Endodermal cell (in vitro differentiated cells): ENCODE data around the gene CHRDL2. TPM values are rescaled to one million over a fixed set of nuclear protein-coding genes. Genes with fewer than 3 reads are reported as not detected.

Experiments
- DNase-seq: peaks from one replicate; pipeline ENCODE4 v3.0.0-alpha.2; 2017
- H3K27ac ChIP-seq: 2 replicates; pipeline ENCODE4 v1.5.1; 2013; ENCODE audit warnings: mild to moderate bottlenecking, low read depth, low read length, moderate library complexity
- H3K27me3 ChIP-seq: 2 replicates; pipeline ENCODE4 v1.6.1; 2013; ENCODE audit warnings: mild to moderate bottlenecking, low read length, moderate library complexity; ENCODE audit not compliant: insufficient read depth, control insufficient read depth, poor library complexity, severe bottlenecking
- H3K36me3 ChIP-seq: 2 replicates; pipeline ENCODE4 v1.7.0; 2013; ENCODE audit warnings: mild to moderate bottlenecking, low read length, moderate library complexity; ENCODE audit not compliant: control insufficient read depth, insufficient read depth
- H3K4me1 ChIP-seq: one replicate; pipeline ENCODE4 v1.7.0; 2013; ENCODE audit warnings: low read length; ENCODE audit not compliant: control insufficient read depth, insufficient read depth
- H3K4me3 ChIP-seq: 2 replicates; pipeline ENCODE4 v1.5.1; 2013; ENCODE audit warnings: mild to moderate bottlenecking, low read length, moderate library complexity
- H3K9ac ChIP-seq: 2 replicates; pipeline ENCODE4 v1.6.1; 2013; ENCODE audit warnings: mild to moderate bottlenecking, low read length, moderate library complexity; ENCODE audit not compliant: poor library complexity, severe bottlenecking; ENCODE audit errors: extremely low read depth
- H3K9me3 ChIP-seq: 2 replicates; pipeline ENCODE4 v1.6.1; 2013; ENCODE audit warnings: mild to moderate bottlenecking, low read length, moderate library complexity; ENCODE audit not compliant: control insufficient read depth
- H3K27ac Mint-ChIP-seq: 2 replicates; pipeline ENCODE4 v1.8.0; 2020; ENCODE audit warnings: mixed read lengths
- H3K27me3 Mint-ChIP-seq: 2 replicates; pipeline ENCODE4 v1.8.0; 2021; ENCODE audit warnings: mild to moderate bottlenecking, mixed read lengths; ENCODE audit not compliant: insufficient read depth
- H3K36me3 Mint-ChIP-seq: 2 replicates; pipeline ENCODE4 v1.8.0; 2020; ENCODE audit warnings: low read depth, mixed read lengths
- H3K4me1 Mint-ChIP-seq: 2 replicates; pipeline ENCODE4 v1.8.0; 2020; ENCODE audit warnings: mixed read lengths
- H3K4me3 Mint-ChIP-seq: 2 replicates; pipeline ENCODE4 v1.8.0; 2020; ENCODE audit warnings: mild to moderate bottlenecking, moderate library complexity, mixed read lengths
- H3K9me3 Mint-ChIP-seq: 2 replicates; pipeline ENCODE4 v1.8.0; 2020; ENCODE audit warnings: mild to moderate bottlenecking, mixed read lengths
- WGBS, 2 experiments: methylation state at CpG; one replicate each; pipeline versions ENCODE4 v1.1.5 to v1.1.7; 2013; ENCODE audit warnings: missing lambda C conversion rate in 2 of 2, mixed read lengths in 1 of 2; ENCODE audit not compliant: insufficient coverage in 1 of 2, insufficient read length in 1 of 2; 5-methylcytosine and 5-hydroxymethylcytosine counted together
- total RNA-seq, 2 donors: library from RNA; stranded (reverse); fragmentation: NEBNext Ultra II Directional in 1 of 2; extraction: Animal tissue kit (Norgen Biotek cat#: 25700) in 1 of 2; gene quantifications; 2 replicates in 1 of 2; 3 replicates in 1 of 2; pipeline ENCODE4 v1.2.1, GENCODE V29; 2021
- TF ChIP-seq, protein P1 (sequence below): fragments of 200-600 bp; sonication (generic); conservative IDR thresholded peaks from 2 replicates; pipeline ENCODE4 v1.5.0; 2021; ENCODE audit warnings: antibody characterized with exemption, mild to moderate bottlenecking

The CHRDL2 gene
- total RNA-seq, 2 donors from 2014 or later = 0.44 to 1.2 TPM

DNA sequence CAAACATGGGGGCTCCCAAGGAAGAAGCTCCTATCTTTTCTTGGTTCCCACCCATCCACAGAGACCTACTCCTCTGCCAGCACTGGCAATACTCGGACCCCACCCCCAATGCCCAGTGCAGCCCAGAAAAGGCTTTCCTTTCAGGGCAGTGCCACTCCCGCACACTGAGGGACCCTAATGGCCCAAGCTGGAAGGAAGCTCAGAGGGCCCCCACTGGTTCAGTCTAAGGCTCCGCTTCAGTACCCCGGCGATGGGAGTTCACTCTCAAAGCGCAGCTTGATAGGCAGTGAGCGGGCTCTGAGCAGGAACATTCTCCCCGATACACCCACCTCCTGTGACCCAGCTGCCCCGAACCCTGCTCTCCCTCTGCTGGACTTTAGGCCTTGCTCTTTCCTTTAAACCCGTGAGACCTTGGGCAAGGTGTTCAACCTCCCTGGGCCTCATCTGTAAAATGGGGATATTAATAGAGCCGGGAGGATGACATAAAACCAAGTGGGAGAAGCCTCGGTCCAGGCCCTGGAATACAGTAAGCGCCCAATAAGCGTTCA, 48.4 kb downstream of the CHRDL2 start:
- Mint-ChIP-seq H3K4me3 (peak overlapping the region; percentile 36), H3K27ac (no peak overlapping the region), H3K27me3 (peaks cover 12% of the 10 kb centered on the region), H3K36me3 (no peaks in the 10 kb centered on the region), H3K9me3 (no peaks in the 10 kb centered on the region), H3K4me1 (no peaks in the 10 kb centered on the region)
- Histone ChIP-seq H3K9me3 (no peaks in the 10 kb centered on the region), H3K36me3 (no peaks in the 10 kb centered on the region), H3K4me1 (no peaks in the 10 kb centered on the region), H3K27ac (no peak overlapping the region), H3K27me3 (peaks cover 13% of the 10 kb centered on the region), H3K9ac (peak overlapping the region; percentile 18), H3K4me3 (no peak overlapping the region)
- 89% methylated on average over 14 of the region's 14 CpGs for WGBS, 2 experiments
- TF ChIP-seq, protein P1, sequence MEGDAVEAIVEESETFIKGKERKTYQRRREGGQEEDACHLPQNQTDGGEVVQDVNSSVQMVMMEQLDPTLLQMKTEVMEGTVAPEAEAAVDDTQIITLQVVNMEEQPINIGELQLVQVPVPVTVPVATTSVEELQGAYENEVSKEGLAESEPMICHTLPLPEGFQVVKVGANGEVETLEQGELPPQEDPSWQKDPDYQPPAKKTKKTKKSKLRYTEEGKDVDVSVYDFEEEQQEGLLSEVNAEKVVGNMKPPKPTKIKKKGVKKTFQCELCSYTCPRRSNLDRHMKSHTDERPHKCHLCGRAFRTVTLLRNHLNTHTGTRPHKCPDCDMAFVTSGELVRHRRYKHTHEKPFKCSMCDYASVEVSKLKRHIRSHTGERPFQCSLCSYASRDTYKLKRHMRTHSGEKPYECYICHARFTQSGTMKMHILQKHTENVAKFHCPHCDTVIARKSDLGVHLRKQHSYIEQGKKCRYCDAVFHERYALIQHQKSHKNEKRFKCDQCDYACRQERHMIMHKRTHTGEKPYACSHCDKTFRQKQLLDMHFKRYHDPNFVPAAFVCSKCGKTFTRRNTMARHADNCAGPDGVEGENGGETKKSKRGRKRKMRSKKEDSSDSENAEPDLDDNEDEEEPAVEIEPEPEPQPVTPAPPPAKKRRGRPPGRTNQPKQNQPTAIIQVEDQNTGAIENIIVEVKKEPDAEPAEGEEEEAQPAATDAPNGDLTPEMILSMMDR = no peak
- peak; percentile 49 for DNase-seq

DNA sequence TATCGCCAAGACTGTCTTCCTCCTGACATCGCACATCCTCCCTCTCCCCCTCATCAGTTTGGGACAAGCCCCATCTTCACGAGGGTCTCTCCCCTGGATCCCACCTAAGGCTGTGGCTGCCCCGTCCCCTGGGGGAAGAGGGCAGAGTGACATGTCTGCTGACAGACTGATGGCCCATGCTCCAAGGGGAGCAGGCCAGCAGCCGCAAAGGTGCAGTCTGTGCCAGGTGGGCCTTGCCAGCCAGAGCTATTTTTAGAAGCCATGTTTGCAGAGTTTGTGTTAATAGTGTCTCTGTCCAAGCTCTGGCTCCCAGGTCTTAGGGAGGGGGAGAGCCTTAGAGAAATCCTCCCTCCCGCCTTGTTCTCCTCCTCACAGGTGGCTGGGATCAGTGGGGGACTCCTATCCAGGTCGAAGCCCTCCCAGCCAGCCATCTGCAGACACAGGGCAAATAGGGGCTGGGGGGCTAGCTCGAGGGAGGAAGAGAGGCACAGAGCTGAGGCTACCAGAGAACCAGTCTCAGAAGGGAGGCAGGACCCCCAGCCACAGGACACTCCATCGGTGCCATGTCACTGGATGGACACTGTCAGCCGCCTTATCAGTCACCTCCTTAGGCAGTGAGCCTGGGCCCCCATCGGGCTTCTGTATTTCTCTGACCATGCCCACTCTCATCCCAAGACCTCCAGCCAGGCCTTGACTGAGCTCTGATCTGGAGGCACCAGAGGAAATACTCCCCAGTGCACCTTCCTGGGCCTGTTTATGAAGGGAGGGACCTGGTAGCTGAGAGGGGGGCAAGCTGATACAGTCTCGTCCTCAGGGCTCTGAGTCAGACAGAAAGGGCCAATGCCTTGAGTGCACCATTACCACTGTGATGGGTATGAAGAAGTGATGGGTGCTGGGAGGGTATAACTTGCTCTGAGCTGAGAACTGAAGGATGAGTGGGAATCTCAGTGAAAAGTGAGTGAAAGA, 49.3 kb downstream of the CHRDL2 start:
- no peak overlapping the region for H3K9ac ChIP-seq
- TF ChIP-seq, protein P1 = no peak
- H3K4me3 ChIP-seq = no peak overlapping the region
- peaks cover 13% of the 10 kb centered on the region for H3K27me3 ChIP-seq
- no peaks in the 10 kb centered on the region for H3K4me1 ChIP-seq
- no peaks in the 10 kb centered on the region for H3K36me3 ChIP-seq
- Mint-ChIP-seq H3K4me3 (no peak overlapping the region), H3K27ac (no peak overlapping the region), H3K9me3 (no peaks in the 10 kb centered on the region), H3K36me3 (no peaks in the 10 kb centered on the region), H3K27me3 (peaks cover 12% of the 10 kb centered on the region), H3K4me1 (no peaks in the 10 kb centered on the region)
- no peaks in the 10 kb centered on the region for H3K9me3 ChIP-seq
- H3K27ac ChIP-seq = no peak overlapping the region
- 91 to 94% methylated on average over 6 to 12 of the region's 12 CpGs for WGBS, 2 experiments
- DNase-seq = peak; percentile 37

DNA sequence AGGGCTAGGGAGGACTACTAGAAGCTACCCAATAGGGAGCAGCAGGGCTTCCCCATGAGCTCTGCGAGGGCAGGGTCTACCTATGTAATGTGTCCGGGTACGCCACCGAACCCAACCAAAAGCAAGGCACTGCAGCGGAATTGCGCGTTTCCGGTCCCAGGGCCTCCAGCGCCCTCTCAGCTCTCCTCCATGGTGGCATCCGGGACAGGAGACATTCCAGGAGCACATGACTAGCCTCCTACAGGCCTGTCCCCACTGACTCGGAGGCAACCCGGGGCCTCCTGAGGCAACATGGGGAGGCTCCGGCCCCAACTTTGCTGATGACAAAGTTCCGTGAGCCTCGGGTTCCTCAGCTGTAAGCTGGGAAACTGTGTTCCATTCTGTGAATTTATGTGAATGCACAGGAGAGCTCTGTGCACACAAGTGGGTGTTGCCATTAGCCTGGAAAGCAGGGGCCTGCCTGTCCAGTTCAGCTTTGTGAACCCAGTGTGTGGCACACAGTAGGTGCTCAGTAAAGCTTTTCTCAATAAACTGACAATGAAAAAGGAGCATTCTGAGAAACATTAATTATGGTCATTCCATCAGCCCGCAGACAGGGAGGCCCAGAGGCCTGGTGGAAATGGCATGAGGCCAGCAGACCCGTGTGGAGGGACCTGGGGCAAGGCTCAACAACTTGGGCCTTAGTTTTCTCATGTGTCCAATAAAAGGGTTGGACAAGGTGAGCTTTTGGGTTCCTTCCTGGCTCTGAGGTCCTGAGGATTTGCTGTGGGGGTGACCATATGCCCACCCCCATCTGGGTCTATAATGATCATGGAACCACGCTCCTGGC, 50.3 kb downstream of the CHRDL2 start:
- Histone ChIP-seq H3K4me3 (no peak overlapping the region), H3K9me3 (no peaks in the 10 kb centered on the region), H3K36me3 (no peaks in the 10 kb centered on the region), H3K4me1 (no peaks in the 10 kb centered on the region), H3K27ac (no peak overlapping the region), H3K9ac (no peak overlapping the region), H3K27me3 (peaks cover 13% of the 10 kb centered on the region)
- DNase-seq = peak; percentile 29
- Mint-ChIP-seq H3K27me3 (peaks cover 12% of the 10 kb centered on the region), H3K36me3 (no peaks in the 10 kb centered on the region), H3K9me3 (no peaks in the 10 kb centered on the region), H3K4me3 (no peak overlapping the region), H3K27ac (no peak overlapping the region), H3K4me1 (no peaks in the 10 kb centered on the region)
- WGBS, 2 experiments = 94 to 98% methylated on average over 16 to 18 of the region's 18 CpGs
- TF ChIP-seq, protein P1 = no peak
